ENCODE measurements around the gene CSPG4. TPM values are rescaled to one million over a fixed set of nuclear protein-coding genes. Genes with fewer than 3 reads are reported as not detected.
"Not testable (repeated sequence)": the region's sequence is repeated elsewhere in the genome, so short reads cannot be mapped to it uniquely, and the experiment has no call there.

Gene CSPG4
- total RNA-seq, 6 experiments from 2014 or later, result 81.2 to 111 (median 95.7) TPM

GRCh38 chr15:75687486-75688277 is 25.0 kb downstream of the CSPG4 start:
- no peak for DNase-seq
- no peaks in the 10 kb centered on the region for H3K9me3 Mint-ChIP-seq
- no peak overlapping the region for H3K27ac Mint-ChIP-seq
- H3K4me1 Mint-ChIP-seq (ENCODE audit: low read depth), result peaks cover 7% of the 10 kb centered on the region
- no peak for TF ChIP-seq CTCF (IDR thresholded peaks at IDR 0.05)
- H3K4me3 Mint-ChIP-seq, result no peak overlapping the region
- H3K36me3 Mint-ChIP-seq (ENCODE audit: low read depth), result peaks cover 19% of the 10 kb centered on the region
- H3K27me3 Mint-ChIP-seq (ENCODE audit: insufficient read depth), result peaks cover 5% of the 10 kb centered on the region

- H3K4me1 Mint-ChIP-seq (ENCODE audit: low read depth); H3K9me3 Mint-ChIP-seq; H3K36me3 Mint-ChIP-seq (ENCODE audit: low read depth); H3K27me3 Mint-ChIP-seq (ENCODE audit: insufficient read depth); H3K4me3 Mint-ChIP-seq: not testable (repeated sequence)
- TF ChIP-seq CTCF (IDR thresholded peaks at IDR 0.05), result peak; percentile 91
- DNase-seq, result peak; percentile 47
- peak overlapping the region; percentile 52; the same call in 1 of the 2 replicates for H3K27ac Mint-ChIP-seq
These were observed 26.4 kb downstream of the CSPG4 start for GRCh38 chr15:75686212-75686642.

GRCh38 chr15:75685195-75685594 is 27.5 kb downstream of the CSPG4 start:
- H3K27ac Mint-ChIP-seq, result no peak overlapping the region
- DNase-seq, result no peak
- H3K27me3 Mint-ChIP-seq (ENCODE audit: insufficient read depth), result peaks cover 10% of the 10 kb centered on the region
- no peaks in the 10 kb centered on the region for H3K4me1 Mint-ChIP-seq (ENCODE audit: low read depth)
- peaks cover 6% of the 10 kb centered on the region; the same call in 1 of the 2 replicates for H3K36me3 Mint-ChIP-seq (ENCODE audit: low read depth)
- no peaks in the 10 kb centered on the region for H3K9me3 Mint-ChIP-seq
- H3K4me3 Mint-ChIP-seq, result no peak overlapping the region
- TF ChIP-seq CTCF (IDR thresholded peaks at IDR 0.05), result peak; percentile 28; the same call in 1 of the 2 replicates

GRCh38 chr15:75684648-75685047 is 28.0 kb downstream of the CSPG4 start:
- H3K27ac Mint-ChIP-seq, result no peak overlapping the region; the same call in 1 of the 2 replicates
- no peak for DNase-seq
- peaks cover 6% of the 10 kb centered on the region; the same call in 1 of the 2 replicates for H3K36me3 Mint-ChIP-seq (ENCODE audit: low read depth)
- H3K9me3 Mint-ChIP-seq, result no peaks in the 10 kb centered on the region
- H3K4me1 Mint-ChIP-seq (ENCODE audit: low read depth), result no peaks in the 10 kb centered on the region
- TF ChIP-seq CTCF (IDR thresholded peaks at IDR 0.05), result no peak
- H3K4me3 Mint-ChIP-seq, result no peak overlapping the region
- H3K27me3 Mint-ChIP-seq (ENCODE audit: insufficient read depth), result peaks cover 11% of the 10 kb centered on the region

GRCh38 chr15:75683646-75684312 is 28.9 kb downstream of the CSPG4 start:
- H3K27me3 Mint-ChIP-seq (ENCODE audit: insufficient read depth), result peaks cover 16% of the 10 kb centered on the region
- not testable (repeated sequence) for H3K9me3 Mint-ChIP-seq; H3K27ac Mint-ChIP-seq; DNase-seq; H3K4me3 Mint-ChIP-seq; H3K4me1 Mint-ChIP-seq (ENCODE audit: low read depth)
- peak; percentile 89 for TF ChIP-seq CTCF (IDR thresholded peaks at IDR 0.05)
- peaks cover 14% of the 10 kb centered on the region for H3K36me3 Mint-ChIP-seq (ENCODE audit: low read depth)
